A549 (cell line): ENCODE measurements around the gene PATE3. TPM values are rescaled to one million over a fixed set of nuclear protein-coding genes. Genes with fewer than 3 reads are reported as not detected.

ENCODE experiments used
- ATAC-seq, 2 experiments: fragments of 200-7000 bp in 1 of 2; fragments of >200 bp in 1 of 2; cut with Nextera tagmentation in 1 of 2; cut with Tn5 transposase in 1 of 2; 3 replicates each; pipeline versions ENCODE4 v1.8.0 to v1.9.1; 2018 to 2020; ENCODE audit warnings: mild to moderate bottlenecking in 1 of 2, moderate library complexity in 1 of 2
- CTCF ChIA-PET: fragments of 300-600 bp; sonication (Branson Sonifier 250); formaldehyde crosslinking; extraction: SDS; loops from one replicate; lab custom pipeline; 2021; ENCODE audit warnings: antibody characterized with exemption, inconsistent platforms; lab: Yijun Ruan, JAX
- POLR2A ChIA-PET: fragments of 350-600 bp; formaldehyde crosslinking; extraction: SDS; loops from one replicate; lab custom pipeline; 2021; ENCODE audit warnings: antibody characterized with exemption, inconsistent platforms; lab: Yijun Ruan, JAX
- DNase-seq, 2 experiments: peaks; one replicate each; pipeline versions ENCODE4 v3.0.0 to v3.0.0-alpha.2; 2011 to 2016; ENCODE audit warnings: low read depth in 1 of 2, low spot score in 1 of 2
- FAIRE-seq: peaks from 2 replicates; lab custom pipeline; 2011; peaks lifted over from hg19 to GRCh38; lab: Jason Lieb, UNC
- H3K27ac ChIP-seq, 2 experiments: fragments of >200 bp; sonication (Bioruptor Twin); formaldehyde crosslinking; 3 replicates each; pipeline ENCODE4 v1.5.1; 2016 to 2017
- H3K4me1 ChIP-seq: fragments of >200 bp; sonication (Bioruptor Twin); formaldehyde crosslinking; 3 replicates; pipeline ENCODE4 v1.6.1; 2016
- H3K4me2 ChIP-seq: fragments of >200 bp; sonication (Bioruptor Twin); formaldehyde crosslinking; 3 replicates; pipeline ENCODE4 v1.6.1; 2016
- H3K4me3 ChIP-seq: fragments of >200 bp; sonication (Bioruptor Twin); formaldehyde crosslinking; 3 replicates; pipeline ENCODE4 v1.5.1; 2016
- H3K9me3 ChIP-seq: fragments of >200 bp; sonication (Bioruptor Twin); formaldehyde crosslinking; 3 replicates; pipeline ENCODE4 v1.6.1; 2016
- ATOH8 ChIP-seq: fragments of 250-450 bp; sonication (Bioruptor Pico); IDR thresholded peaks from 2 replicates; pipeline ENCODE4 v1.5.0; 2020; ENCODE audit warnings: low read depth, mild to moderate bottlenecking, moderate library complexity
- CBX2 ChIP-seq: fragments of 200-600 bp; sonication (generic); IDR thresholded peaks from 2 replicates; pipeline ENCODE4 v1.6.1; 2016; ENCODE audit warnings: low read depth, mild to moderate bottlenecking, borderline replicate concordance
- EHF ChIP-seq: fragments of 250-450 bp; sonication (Bioruptor Pico); IDR thresholded peaks from 2 replicates; pipeline ENCODE4 v1.5.0; 2020; ENCODE audit warnings: mild to moderate bottlenecking
- EP300 ChIP-seq, 2 experiments: fragments of >200 bp; sonication (Bioruptor Twin); formaldehyde crosslinking; IDR thresholded peaks; 2 replicates in 1 of 2; 3 replicates in 1 of 2; pipeline ENCODE4 v1.6.1; 2016 to 2017
- ESRRA ChIP-seq: fragments of 150-350 bp; IDR thresholded peaks from 2 replicates; pipeline ENCODE4 v1.6.1; 2014; ENCODE audit warnings: mild to moderate bottlenecking, low read length, borderline replicate concordance
- FOSL2 ChIP-seq, 2 experiments: fragments of 450-650 bp in 1 of 2; fragments of >200 bp in 1 of 2; sonication (Bioruptor Twin) in 1 of 2; formaldehyde crosslinking; IDR thresholded peaks; 2 replicates each; pipeline versions ENCODE4 v1.5.0 to v1.6.1; 2016 to 2020; ENCODE audit warnings: mild to moderate bottlenecking in 1 of 2, moderate library complexity in 1 of 2
- GATA3 ChIP-seq: IDR thresholded peaks from 2 replicates; pipeline ENCODE4 v1.6.1; 2012; ENCODE audit warnings: borderline replicate concordance
- HDAC2 ChIP-seq: fragments of 200-600 bp; sonication (generic); IDR thresholded peaks from 2 replicates; pipeline ENCODE4 v1.6.1; 2016
- HOXA7 ChIP-seq: fragments of 250-450 bp; sonication (Bioruptor Pico); IDR thresholded peaks from 2 replicates; pipeline ENCODE4 v1.5.0; 2020; ENCODE audit warnings: mild to moderate bottlenecking, moderate library complexity
- HOXB13 ChIP-seq: fragments of 250-450 bp; sonication (Bioruptor Pico); IDR thresholded peaks from 2 replicates; pipeline ENCODE4 v1.5.0; 2020; ENCODE audit warnings: low read depth, mild to moderate bottlenecking, moderate library complexity
- KDM1A ChIP-seq: fragments of 200-600 bp; sonication (generic); IDR thresholded peaks from 2 replicates; pipeline ENCODE4 v1.6.1; 2016; ENCODE audit warnings: low read depth, mild to moderate bottlenecking
- MAFK ChIP-seq: fragments of 450-650 bp; IDR thresholded peaks from 2 replicates; pipeline ENCODE4 v1.6.1; 2014; ENCODE audit not compliant: partially characterized antibody
- MAX ChIP-seq: IDR thresholded peaks from 2 replicates; pipeline ENCODE4 v1.6.1; 2012
- MAZ ChIP-seq: fragments of 150-350 bp; IDR thresholded peaks from 2 replicates; pipeline ENCODE4 v1.6.1; 2014; ENCODE audit warnings: antibody characterized with exemption, low read depth, low read length, borderline replicate concordance
- MYC ChIP-seq: IDR thresholded peaks from 2 replicates; pipeline ENCODE4 v1.6.1; 2012; ENCODE audit warnings: mild to moderate bottlenecking, inconsistent platforms, low read length, improper control_type of control experiment, borderline replicate concordance
- PHF8 ChIP-seq: fragments of 200-600 bp; sonication (generic); IDR thresholded peaks from 2 replicates; pipeline ENCODE4 v1.6.1; 2016; ENCODE audit warnings: low read depth, mild to moderate bottlenecking, antibody characterized with exemption, moderate library complexity, borderline replicate concordance
- POLR2A ChIP-seq: IDR thresholded peaks from 2 replicates; pipeline ENCODE4 v1.6.1; 2012; ENCODE audit warnings: mild to moderate bottlenecking, low read length
- POLR2AphosphoS2 ChIP-seq: conservative IDR thresholded peaks from 2 replicates; pipeline ENCODE4 v1.6.1; 2012; ENCODE audit warnings: low read length, improper control_type of control experiment, inconsistent platforms
- RAD21 ChIP-seq, 2 experiments: fragments of >200 bp in 1 of 2; sonication (Bioruptor Twin) in 1 of 2; formaldehyde crosslinking in 1 of 2; IDR thresholded peaks in 1 of 2; conservative IDR thresholded peaks in 1 of 2; 2 replicates in 1 of 2; 3 replicates in 1 of 2; pipeline ENCODE4 v1.6.1; 2012 to 2018; ENCODE audit warnings: inconsistent platforms in 1 of 2
- RCOR1 ChIP-seq: fragments of 150-350 bp; IDR thresholded peaks from 2 replicates; pipeline ENCODE4 v1.6.1; 2014; ENCODE audit warnings: antibody characterized with exemption, low read length, low read depth
- RFX5 ChIP-seq: fragments of 450-650 bp; IDR thresholded peaks from 2 replicates; pipeline ENCODE4 v1.7.1; 2014; ENCODE audit warnings: antibody characterized with exemption, mild to moderate bottlenecking, moderate library complexity
- ZNF302 ChIP-seq: fragments of 250-450 bp; sonication (Bioruptor Pico); IDR thresholded peaks from 2 replicates; pipeline ENCODE4 v1.9.0; 2021; ENCODE audit warnings: inconsistent platforms, mild to moderate bottlenecking, moderate library complexity
- WGBS: methylation state at CpG from one replicate; pipeline ENCODE4 v1.1.6; 2017; ENCODE audit errors: missing lambda C conversion rate; 5-methylcytosine and 5-hydroxymethylcytosine counted together
- polyA plus RNA-seq, 4 experiments: library from polyadenylated mRNA; depleted of rRNA in 3 of 4; stranded (reverse); fragments of >200 nt; fragmentation: RNase III in 1 of 4; extraction: RNeasy Plus Mini Kit Qiagen cat#74134 plus additional on column Dnase treatment in 1 of 4; gene quantifications; 2 replicates in 3 of 4; 3 replicates in 1 of 4; pipeline ENCODE4 v1.2.3, GENCODE V29; 2011 to 2017
- TF ChIP-seq, protein P1 (sequence below): fragments of 250-450 bp; sonication (Bioruptor Pico); IDR thresholded peaks from 2 replicates; pipeline ENCODE4 v1.5.0; 2021; ENCODE audit warnings: mild to moderate bottlenecking, moderate library complexity, borderline replicate concordance
- TF ChIP-seq, protein P2 (sequence below): fragments of >200 bp; sonication (Bioruptor Twin); formaldehyde crosslinking; IDR thresholded peaks from 3 replicates; pipeline ENCODE4 v1.6.1; 2016
- TF ChIP-seq, protein P3 (sequence below): IDR thresholded peaks from 2 replicates; pipeline ENCODE4 v1.6.1; 2012; ENCODE audit warnings: low read depth, borderline replicate concordance

PATE3 gene
- polyA plus RNA-seq, 2 of the 4 experiments (the other 2 are of a cell fraction): not detected

GRCh38 chr11:125766251-125766650, 21.7 kb upstream of the PATE3 start (continued):
- TF ChIP-seq, protein P1, sequence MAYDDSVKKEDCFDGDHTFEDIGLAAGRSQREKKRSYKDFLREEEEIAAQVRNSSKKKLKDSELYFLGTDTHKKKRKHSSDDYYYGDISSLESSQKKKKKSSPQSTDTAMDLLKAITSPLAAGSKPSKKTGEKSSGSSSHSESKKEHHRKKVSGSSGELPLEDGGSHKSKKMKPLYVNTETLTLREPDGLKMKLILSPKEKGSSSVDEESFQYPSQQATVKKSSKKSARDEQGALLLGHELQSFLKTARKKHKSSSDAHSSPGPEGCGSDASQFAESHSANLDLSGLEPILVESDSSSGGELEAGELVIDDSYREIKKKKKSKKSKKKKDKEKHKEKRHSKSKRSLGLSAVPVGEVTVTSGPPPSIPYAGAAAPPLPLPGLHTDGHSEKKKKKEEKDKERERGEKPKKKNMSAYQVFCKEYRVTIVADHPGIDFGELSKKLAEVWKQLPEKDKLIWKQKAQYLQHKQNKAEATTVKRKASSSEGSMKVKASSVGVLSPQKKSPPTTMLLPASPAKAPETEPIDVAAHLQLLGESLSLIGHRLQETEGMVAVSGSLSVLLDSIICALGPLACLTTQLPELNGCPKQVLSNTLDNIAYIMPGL: no peak
- TF ChIP-seq KDM1A (no peak), RAD21 (conservative IDR thresholded peaks at IDR 0.05 in 1 of 2, IDR thresholded peaks at IDR 0.05 in 1 of 2) (no peak), MAFK (no peak)

DNA sequence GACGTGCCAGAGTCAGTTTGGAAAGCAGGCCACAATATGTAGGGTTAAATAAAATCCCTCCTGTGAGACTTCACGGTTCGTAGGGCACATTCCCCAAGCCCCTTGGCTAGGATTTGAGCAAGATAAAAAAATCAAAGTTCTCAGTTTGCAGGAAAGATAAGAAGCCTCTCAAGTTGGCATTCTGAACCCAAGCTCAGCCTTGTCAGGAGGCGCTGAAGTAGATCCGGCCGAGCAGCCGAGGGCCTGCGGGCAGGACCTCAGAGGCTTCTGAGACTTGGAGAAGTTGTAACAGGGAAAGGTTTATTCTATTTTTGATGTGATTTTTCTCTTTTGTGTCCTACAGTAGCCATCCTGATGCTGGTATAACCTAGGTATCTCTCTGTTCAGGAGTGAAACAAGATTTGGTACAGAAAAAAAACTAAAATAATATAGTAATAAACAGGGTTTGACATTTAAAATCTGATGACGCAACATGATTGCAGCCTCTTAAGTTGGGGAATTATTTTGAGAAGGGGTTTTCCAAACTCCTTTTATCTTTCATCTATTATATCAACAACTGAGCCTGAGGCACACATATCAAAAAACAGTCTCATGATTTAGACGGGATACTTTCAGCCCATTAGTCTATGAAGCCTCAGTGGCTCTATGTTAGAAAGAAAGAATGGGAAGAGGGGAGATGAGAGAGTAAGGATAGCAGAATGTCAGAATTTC, 19.4 kb upstream of the PATE3 start:
- ChIA-PET POLR2A (no interaction called here), CTCF (no interaction called here)
- Histone ChIP-seq H3K9me3 (no peaks in the 10 kb centered on the region), H3K4me3 (no peak overlapping the region), H3K4me2 (no peak overlapping the region), H3K4me1 (no peaks in the 10 kb centered on the region), H3K27ac (no peak overlapping the region)
- TF ChIP-seq POLR2A: no peak
- TF ChIP-seq MAX: no peak
- TF ChIP-seq, protein P2, sequence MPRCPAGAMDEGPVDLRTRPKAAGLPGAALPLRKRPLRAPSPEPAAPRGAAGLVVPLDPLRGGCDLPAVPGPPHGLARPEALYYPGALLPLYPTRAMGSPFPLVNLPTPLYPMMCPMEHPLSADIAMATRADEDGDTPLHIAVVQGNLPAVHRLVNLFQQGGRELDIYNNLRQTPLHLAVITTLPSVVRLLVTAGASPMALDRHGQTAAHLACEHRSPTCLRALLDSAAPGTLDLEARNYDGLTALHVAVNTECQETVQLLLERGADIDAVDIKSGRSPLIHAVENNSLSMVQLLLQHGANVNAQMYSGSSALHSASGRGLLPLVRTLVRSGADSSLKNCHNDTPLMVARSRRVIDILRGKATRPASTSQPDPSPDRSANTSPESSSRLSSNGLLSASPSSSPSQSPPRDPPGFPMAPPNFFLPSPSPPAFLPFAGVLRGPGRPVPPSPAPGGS: no peak
- no peak for TF ChIP-seq HOXA7
- TF ChIP-seq GATA3: no peak
- no peak for TF ChIP-seq RCOR1
- TF ChIP-seq ZNF302 (CRISPR knock-in tag): no peak
- TF ChIP-seq HOXB13: no peak
- no peak for ATAC-seq
- FAIRE-seq: no peak
- DNase-seq: no peak
- WGBS: 44% methylated on average over 10 of the region's 10 CpGs

GRCh38 chr11:125770583-125770982, 17.3 kb upstream of the PATE3 start:
- Histone ChIP-seq H3K27ac (no peak overlapping the region), H3K4me2 (no peak overlapping the region), H3K4me3 (no peak overlapping the region), H3K4me1 (no peaks in the 10 kb centered on the region), H3K9me3 (no peaks in the 10 kb centered on the region)
- no peak for TF ChIP-seq CBX2
- no peak for ATAC-seq
- WGBS: 2% methylated on average over 2 of the region's 2 CpGs
- ChIA-PET CTCF (interaction anchor here (1.4 kb wide), 1 partner anchor 10 kb away, joined by 4 read pairs; no protein-coding TSS in a partner anchor), POLR2A (no interaction called here)
- FAIRE-seq: no peak
- no peak for DNase-seq

- ChIA-PET CTCF (no interaction called here), POLR2A (no interaction called here)
- DNase-seq (no peak), FAIRE-seq (no peak), ATAC-seq (no peak)
- H3K4me1 ChIP-seq: no peaks in the 10 kb centered on the region
- H3K9me3 ChIP-seq: no peaks in the 10 kb centered on the region
- H3K27ac ChIP-seq: no peak overlapping the region
- WGBS: 12% methylated on average over 3 of the region's 3 CpGs
- H3K4me3 ChIP-seq: no peak overlapping the region
- H3K4me2 ChIP-seq: no peak overlapping the region
- no peak for TF ChIP-seq PHF8
- TF ChIP-seq MYC: no peak
- no peak for TF ChIP-seq EP300 (IDR thresholded peaks at IDR 0.05)
- no peak for TF ChIP-seq POLR2AphosphoS2
- no peak for TF ChIP-seq FOSL2 (IDR thresholded peaks at IDR 0.05)
- no peak for TF ChIP-seq FOSL2 (CRISPR knock-in tag; IDR thresholded peaks at IDR 0.05)
- TF ChIP-seq EHF (CRISPR knock-in tag): no peak
- TF ChIP-seq HDAC2: no peak
- TF ChIP-seq, protein P1: no peak
- TF ChIP-seq, protein P3, sequence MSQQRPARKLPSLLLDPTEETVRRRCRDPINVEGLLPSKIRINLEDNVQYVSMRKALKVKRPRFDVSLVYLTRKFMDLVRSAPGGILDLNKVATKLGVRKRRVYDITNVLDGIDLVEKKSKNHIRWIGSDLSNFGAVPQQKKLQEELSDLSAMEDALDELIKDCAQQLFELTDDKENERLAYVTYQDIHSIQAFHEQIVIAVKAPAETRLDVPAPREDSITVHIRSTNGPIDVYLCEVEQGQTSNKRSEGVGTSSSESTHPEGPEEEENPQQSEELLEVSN: no peak
- no peak for TF ChIP-seq ESRRA
- no peak for TF ChIP-seq ATOH8 (CRISPR knock-in tag)
- TF ChIP-seq MAZ: no peak
- TF ChIP-seq RFX5: no peak
Measured at GRCh38 chr11:125772834-125773505, 15.0 kb upstream of the PATE3 start.
